ENCODE data around the gene AUTS2.

GRCh38 chr7:70790215-70791073, 1192.2 kb downstream of the AUTS2 start:
- no peak for TF ChIP-seq POLR2A (IDR thresholded peaks at IDR 0.05)
- no peak for TF ChIP-seq CTCF (IDR thresholded peaks at IDR 0.05)
